K562 (cell line): Measurements from ENCODE around the gene FGFRL1. TPM values are rescaled to one million over a fixed set of nuclear protein-coding genes. Genes with fewer than 3 reads are reported as not detected.

Experiments used
- BCOR ChIP-seq: fragments of 450-650 bp; IDR thresholded peaks from 2 replicates; pipeline ENCODE4 v1.6.1; 2016
- C11orf30 ChIP-seq: fragments of 450-650 bp; IDR thresholded peaks from 2 replicates; pipeline ENCODE4 v1.6.1; 2016; ENCODE audit warnings: low read depth, mild to moderate bottlenecking
- CREB3L1 ChIP-seq: fragments of 450-650 bp; IDR thresholded peaks from 2 replicates; pipeline ENCODE4 v1.6.1; 2014; ENCODE audit warnings: low read depth, mild to moderate bottlenecking, moderate library complexity, borderline replicate concordance
- HES1 ChIP-seq: fragments of 450-650 bp; IDR thresholded peaks from 2 replicates; pipeline ENCODE4 v1.6.1; 2016; ENCODE audit warnings: low read depth, mild to moderate bottlenecking, moderate library complexity
- KHSRP ChIP-seq: fragments of 450-650 bp; IDR thresholded peaks from 2 replicates; pipeline ENCODE4 v1.6.1; 2017
- MAFF ChIP-seq: IDR thresholded peaks from 2 replicates; pipeline ENCODE4 v1.6.1; 2012; ENCODE audit warnings: low read length, improper control_type of control experiment
- MAFG ChIP-seq: fragments of 450-650 bp; conservative IDR thresholded peaks from 2 replicates; pipeline ENCODE4 v1.6.1; 2016; ENCODE audit warnings: missing genetic modification characterization, missing compliant biosample characterization
- SAFB2 ChIP-seq: fragments of 200-400 bp; formaldehyde crosslinking; IDR thresholded peaks from 2 replicates; pipeline ENCODE4 v1.6.1; 2018; ENCODE audit warnings: borderline replicate concordance, low read length, low read depth, moderate library complexity; ENCODE audit not compliant: severe bottlenecking
- SMARCC2 ChIP-seq: fragments of 450-650 bp; IDR thresholded peaks from 2 replicates; pipeline ENCODE4 v1.6.1; 2017; ENCODE audit warnings: antibody characterized with exemption, moderate library complexity, mild to moderate bottlenecking, low read depth
- ZNF24 ChIP-seq: fragments of 450-650 bp; IDR thresholded peaks from 2 replicates; pipeline ENCODE4 v1.6.1; 2016
- polyA plus RNA-seq, 8 experiments: library from polyadenylated mRNA; depleted of rRNA in 4 of 8; stranded (reverse) in 5 of 8; unstranded in 3 of 8; fragments of >200 nt; fragmentation: Nextera tagmentation in 2 of 8; fragmentation: Illumina TruSeq in 1 of 8; extraction: Ambion mirVana in 2 of 8; extraction: Trizol in 1 of 8; gene quantifications; 2 replicates each; pipeline versions ENCODE4 v1.2.1 to v1.2.3, GENCODE V29; 2011 to 2014; ENCODE audit warnings: inconsistent platforms in 1 of 8, missing spikeins in 1 of 8
- total RNA-seq, 7 experiments: library from RNA; depleted of rRNA in 6 of 7; stranded (reverse); fragments of >200 nt in 6 of 7; fragmentation: Illumina TruSeq in 2 of 7; extraction: Trizol in 2 of 7; gene quantifications; 2 replicates each; pipeline versions ENCODE4 v1.2.1 to v1.2.3, GENCODE V29; 2011 to 2021; ENCODE audit warnings: low replicate concordance in 1 of 7
- TF ChIP-seq, protein P1 (sequence below): sonication (generic); formaldehyde crosslinking; IDR thresholded peaks from 2 replicates; pipeline ENCODE4 v1.8.1; 2023; ENCODE audit warnings: missing genetic modification reagents, mild to moderate bottlenecking, borderline replicate concordance
- TF ChIP-seq, protein P2 (sequence below), 2 experiments: fragments of 450-650 bp; IDR thresholded peaks; 2 replicates each; pipeline ENCODE4 v1.6.1; 2018; ENCODE audit warnings: mild to moderate bottlenecking in 2 of 2, low read depth in 1 of 2; ENCODE audit not compliant: partially characterized antibody in 2 of 2
- TF ChIP-seq, protein P3 (sequence below): fragments of 200-800 bp; sonication (Bioruptor generic); IDR thresholded peaks from 2 replicates; pipeline ENCODE4 v1.6.1; 2017; ENCODE audit warnings: missing genetic modification characterization, missing compliant biosample characterization

Gene FGFRL1
- total and polyA plus RNA-seq, 9 of the 15 experiments (the other 6 are each of a cell fraction or from before 2014, with no cell fraction given): 0.34 to 49.9 (median 14.6) TPM

DNA sequence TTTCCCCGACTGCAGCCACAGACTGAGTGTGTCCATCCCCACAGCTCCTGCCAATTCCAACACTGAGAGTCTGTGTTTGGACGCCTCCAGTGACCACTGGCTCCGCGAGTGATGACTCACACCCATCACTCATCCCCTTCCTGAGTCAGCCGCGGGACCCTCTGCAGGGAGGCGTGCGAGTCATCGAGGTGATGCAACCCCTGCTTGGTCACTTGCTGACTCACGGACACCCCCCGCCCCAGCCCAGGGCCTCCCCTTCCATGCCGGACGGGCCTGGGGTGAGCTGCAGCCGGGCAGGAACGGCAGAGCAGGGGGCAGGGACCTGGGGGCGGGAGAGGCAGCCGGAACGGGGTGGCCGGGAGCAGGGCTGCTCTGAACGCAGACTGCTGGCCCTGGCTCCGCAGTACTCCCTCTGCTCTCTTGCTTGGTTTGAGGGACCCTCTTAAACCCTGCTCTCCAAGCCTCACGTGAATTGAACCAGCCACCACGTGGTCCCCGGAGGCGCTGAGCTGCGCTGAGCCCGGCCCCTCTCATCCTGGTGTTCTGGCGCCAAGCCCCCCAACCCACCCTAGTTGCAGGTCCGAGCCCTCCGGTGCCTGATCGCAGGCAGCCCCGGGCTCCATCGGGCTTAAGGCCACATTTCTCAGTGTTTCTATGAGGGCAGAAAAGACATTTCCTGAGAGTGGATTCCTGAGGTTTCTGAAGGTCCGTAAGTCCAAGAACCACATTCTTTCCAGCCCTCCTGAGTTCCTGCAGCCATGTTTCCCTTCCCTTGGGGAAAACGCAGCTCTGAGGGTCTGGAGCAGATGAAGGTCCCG is 32.4 kb downstream of the FGFRL1 start (continued):
- peak; percentile 99 for TF ChIP-seq SMARCC2
- TF ChIP-seq, protein P1, sequence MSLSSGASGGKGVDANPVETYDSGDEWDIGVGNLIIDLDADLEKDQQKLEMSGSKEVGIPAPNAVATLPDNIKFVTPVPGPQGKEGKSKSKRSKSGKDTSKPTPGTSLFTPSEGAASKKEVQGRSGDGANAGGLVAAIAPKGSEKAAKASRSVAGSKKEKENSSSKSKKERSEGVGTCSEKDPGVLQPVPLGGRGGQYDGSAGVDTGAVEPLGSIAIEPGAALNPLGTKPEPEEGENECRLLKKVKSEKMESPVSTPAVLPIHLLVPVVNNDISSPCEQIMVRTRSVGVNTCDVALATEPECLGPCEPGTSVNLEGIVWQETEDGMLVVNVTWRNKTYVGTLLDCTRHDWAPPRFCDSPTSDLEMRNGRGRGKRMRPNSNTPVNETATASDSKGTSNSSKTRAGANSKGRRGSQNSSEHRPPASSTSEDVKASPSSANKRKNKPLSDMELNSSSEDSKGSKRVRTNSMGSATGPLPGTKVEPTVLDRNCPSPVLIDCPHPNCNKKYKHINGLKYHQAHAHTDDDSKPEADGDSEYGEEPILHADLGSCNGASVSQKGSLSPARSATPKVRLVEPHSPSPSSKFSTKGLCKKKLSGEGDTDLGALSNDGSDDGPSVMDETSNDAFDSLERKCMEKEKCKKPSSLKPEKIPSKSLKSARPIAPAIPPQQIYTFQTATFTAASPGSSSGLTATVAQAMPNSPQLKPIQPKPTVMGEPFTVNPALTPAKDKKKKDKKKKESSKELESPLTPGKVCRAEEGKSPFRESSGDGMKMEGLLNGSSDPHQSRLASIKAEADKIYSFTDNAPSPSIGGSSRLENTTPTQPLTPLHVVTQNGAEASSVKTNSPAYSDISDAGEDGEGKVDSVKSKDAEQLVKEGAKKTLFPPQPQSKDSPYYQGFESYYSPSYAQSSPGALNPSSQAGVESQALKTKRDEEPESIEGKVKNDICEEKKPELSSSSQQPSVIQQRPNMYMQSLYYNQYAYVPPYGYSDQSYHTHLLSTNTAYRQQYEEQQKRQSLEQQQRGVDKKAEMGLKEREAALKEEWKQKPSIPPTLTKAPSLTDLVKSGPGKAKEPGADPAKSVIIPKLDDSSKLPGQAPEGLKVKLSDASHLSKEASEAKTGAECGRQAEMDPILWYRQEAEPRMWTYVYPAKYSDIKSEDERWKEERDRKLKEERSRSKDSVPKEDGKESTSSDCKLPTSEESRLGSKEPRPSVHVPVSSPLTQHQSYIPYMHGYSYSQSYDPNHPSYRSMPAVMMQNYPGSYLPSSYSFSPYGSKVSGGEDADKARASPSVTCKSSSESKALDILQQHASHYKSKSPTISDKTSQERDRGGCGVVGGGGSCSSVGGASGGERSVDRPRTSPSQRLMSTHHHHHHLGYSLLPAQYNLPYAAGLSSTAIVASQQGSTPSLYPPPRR: no peak
- TF ChIP-seq CREB3L1: 0 out of 2 replicates have a peak, but pooled peaks have one; percentile 28
- TF ChIP-seq, protein P2, sequence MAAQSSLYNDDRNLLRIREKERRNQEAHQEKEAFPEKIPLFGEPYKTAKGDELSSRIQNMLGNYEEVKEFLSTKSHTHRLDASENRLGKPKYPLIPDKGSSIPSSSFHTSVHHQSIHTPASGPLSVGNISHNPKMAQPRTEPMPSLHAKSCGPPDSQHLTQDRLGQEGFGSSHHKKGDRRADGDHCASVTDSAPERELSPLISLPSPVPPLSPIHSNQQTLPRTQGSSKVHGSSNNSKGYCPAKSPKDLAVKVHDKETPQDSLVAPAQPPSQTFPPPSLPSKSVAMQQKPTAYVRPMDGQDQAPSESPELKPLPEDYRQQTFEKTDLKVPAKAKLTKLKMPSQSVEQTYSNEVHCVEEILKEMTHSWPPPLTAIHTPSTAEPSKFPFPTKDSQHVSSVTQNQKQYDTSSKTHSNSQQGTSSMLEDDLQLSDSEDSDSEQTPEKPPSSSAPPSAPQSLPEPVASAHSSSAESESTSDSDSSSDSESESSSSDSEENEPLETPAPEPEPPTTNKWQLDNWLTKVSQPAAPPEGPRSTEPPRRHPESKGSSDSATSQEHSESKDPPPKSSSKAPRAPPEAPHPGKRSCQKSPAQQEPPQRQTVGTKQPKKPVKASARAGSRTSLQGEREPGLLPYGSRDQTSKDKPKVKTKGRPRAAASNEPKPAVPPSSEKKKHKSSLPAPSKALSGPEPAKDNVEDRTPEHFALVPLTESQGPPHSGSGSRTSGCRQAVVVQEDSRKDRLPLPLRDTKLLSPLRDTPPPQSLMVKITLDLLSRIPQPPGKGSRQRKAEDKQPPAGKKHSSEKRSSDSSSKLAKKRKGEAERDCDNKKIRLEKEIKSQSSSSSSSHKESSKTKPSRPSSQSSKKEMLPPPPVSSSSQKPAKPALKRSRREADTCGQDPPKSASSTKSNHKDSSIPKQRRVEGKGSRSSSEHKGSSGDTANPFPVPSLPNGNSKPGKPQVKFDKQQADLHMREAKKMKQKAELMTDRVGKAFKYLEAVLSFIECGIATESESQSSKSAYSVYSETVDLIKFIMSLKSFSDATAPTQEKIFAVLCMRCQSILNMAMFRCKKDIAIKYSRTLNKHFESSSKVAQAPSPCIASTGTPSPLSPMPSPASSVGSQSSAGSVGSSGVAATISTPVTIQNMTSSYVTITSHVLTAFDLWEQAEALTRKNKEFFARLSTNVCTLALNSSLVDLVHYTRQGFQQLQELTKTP (IDR thresholded peaks at IDR 0.05; ENCODE audit: low read depth in 1 of 2, partially characterized antibody in 2 of 2): peak in 1 of 2 experiments; percentile 94
- TF ChIP-seq MAFG (tag): peak; percentile 94
- peak; percentile 98 for TF ChIP-seq C11orf30
- peak; percentile 59 for TF ChIP-seq MAFF
- TF ChIP-seq BCOR: peak; percentile 58
- TF ChIP-seq SAFB2: no peak
- TF ChIP-seq HES1: peak; percentile 75; the same call in 1 of the 2 replicates
- TF ChIP-seq, protein P3, sequence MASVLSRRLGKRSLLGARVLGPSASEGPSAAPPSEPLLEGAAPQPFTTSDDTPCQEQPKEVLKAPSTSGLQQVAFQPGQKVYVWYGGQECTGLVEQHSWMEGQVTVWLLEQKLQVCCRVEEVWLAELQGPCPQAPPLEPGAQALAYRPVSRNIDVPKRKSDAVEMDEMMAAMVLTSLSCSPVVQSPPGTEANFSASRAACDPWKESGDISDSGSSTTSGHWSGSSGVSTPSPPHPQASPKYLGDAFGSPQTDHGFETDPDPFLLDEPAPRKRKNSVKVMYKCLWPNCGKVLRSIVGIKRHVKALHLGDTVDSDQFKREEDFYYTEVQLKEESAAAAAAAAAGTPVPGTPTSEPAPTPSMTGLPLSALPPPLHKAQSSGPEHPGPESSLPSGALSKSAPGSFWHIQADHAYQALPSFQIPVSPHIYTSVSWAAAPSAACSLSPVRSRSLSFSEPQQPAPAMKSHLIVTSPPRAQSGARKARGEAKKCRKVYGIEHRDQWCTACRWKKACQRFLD: peak; percentile 77
- TF ChIP-seq ZNF24: 0 out of 2 replicates have a peak, but pooled peaks have one; percentile 46
- TF ChIP-seq KHSRP: no peak
